GM18499 (cell line): Measurements from ENCODE around the gene NTRK3.

ENCODE experiments used
- ATAC-seq: cut with Tn5 transposase; IDR thresholded peaks from one replicate; pipeline ENCODE4 v1.9.1; 2021; ENCODE audit warnings: moderate number of reproducible peaks; ENCODE audit not compliant: insufficient read depth, unreplicated experiment

Gene NTRK3

GRCh38 chr15:88013111-88013510 lies 243.4 kb downstream of the NTRK3 start:
- ATAC-seq, result no peak

GRCh38 chr15:88012688-88013087 lies 243.9 kb downstream of the NTRK3 start:
- no peak for ATAC-seq

- no peak for ATAC-seq
These were observed 244.3 kb downstream of the NTRK3 start for GRCh38 chr15:88012233-88012632.

GRCh38 chr15:88011533-88011932 lies 245.0 kb downstream of the NTRK3 start:
- no peak for ATAC-seq

GRCh38 chr15:88006146-88006545 lies 250.4 kb downstream of the NTRK3 start:
- no peak for ATAC-seq

GRCh38 chr15:88004399-88004798 lies 252.1 kb downstream of the NTRK3 start:
- ATAC-seq, result no peak

- no peak for ATAC-seq
These were observed 252.8 kb downstream of the NTRK3 start for GRCh38 chr15:88003541-88004327.

GRCh38 chr15:88002706-88003105 lies 253.8 kb downstream of the NTRK3 start:
- ATAC-seq, result no peak

- no peak for ATAC-seq
These were observed 257.9 kb downstream of the NTRK3 start for GRCh38 chr15:87998630-87999029.

- no peak for ATAC-seq
These were observed 269.8 kb downstream of the NTRK3 start for GRCh38 chr15:87986776-87987175.

- no peak for ATAC-seq
These were observed 271.1 kb downstream of the NTRK3 start for GRCh38 chr15:87985451-87985850.

- ATAC-seq, result no peak
These were observed 274.6 kb downstream of the NTRK3 start for GRCh38 chr15:87981969-87982368.

GRCh38 chr15:87977907-87978306 lies 278.6 kb downstream of the NTRK3 start:
- no peak for ATAC-seq

- ATAC-seq, result no peak
These were observed 280.0 kb downstream of the NTRK3 start for GRCh38 chr15:87976552-87976951.

GRCh38 chr15:87973501-87974215 lies 282.9 kb downstream of the NTRK3 start:
- no peak for ATAC-seq

GRCh38 chr15:87971076-87971475 lies 285.5 kb downstream of the NTRK3 start:
- no peak for ATAC-seq

- no peak for ATAC-seq
These were observed 288.6 kb downstream of the NTRK3 start for GRCh38 chr15:87967951-87968350.

GRCh38 chr15:87965304-87965703 lies 291.2 kb downstream of the NTRK3 start:
- no peak for ATAC-seq

- ATAC-seq, result no peak
These were observed 294.1 kb downstream of the NTRK3 start for GRCh38 chr15:87962428-87962827.

GRCh38 chr15:87961851-87962420 lies 294.6 kb downstream of the NTRK3 start:
- ATAC-seq, result no peak

GRCh38 chr15:87959662-87960061 lies 296.9 kb downstream of the NTRK3 start:
- ATAC-seq, result no peak
